Measurements from ENCODE around the gene TTLL12.

Gene TTLL12

GRCh38 chr22:43205748-43206508, 19.0 kb upstream of the TTLL12 start:
- in situ Hi-C loops (cut with MboI; ENCODE audit: low pct_unique_long_range_greater_than_20kb, low sequenced_read_pairs, unreplicated experiment), result no loop called here
- no peak for DNase-seq (ENCODE audit: low spot score)
- no peak for TF ChIP-seq CTCF (IDR thresholded peaks at IDR 0.05; ENCODE audit: extremely low read depth, insufficient read depth, missing control alignments)

- DNase-seq (ENCODE audit: low spot score), result no peak
- in situ Hi-C loops (cut with MboI; ENCODE audit: low pct_unique_long_range_greater_than_20kb, low sequenced_read_pairs, unreplicated experiment), result no loop called here
- TF ChIP-seq CTCF (IDR thresholded peaks at IDR 0.05; ENCODE audit: extremely low read depth, insufficient read depth, missing control alignments), result no peak
Measured at GRCh38 chr22:43205261-43205691, 18.3 kb upstream of the TTLL12 start.

- in situ Hi-C loops (cut with MboI; ENCODE audit: low pct_unique_long_range_greater_than_20kb, low sequenced_read_pairs, unreplicated experiment), result no loop called here
- DNase-seq (ENCODE audit: low spot score), result no peak
- TF ChIP-seq CTCF (IDR thresholded peaks at IDR 0.05; ENCODE audit: extremely low read depth, insufficient read depth, missing control alignments), result no peak
Measured at GRCh38 chr22:43203471-43203981, 16.6 kb upstream of the TTLL12 start.

- no peak for TF ChIP-seq CTCF (IDR thresholded peaks at IDR 0.05; ENCODE audit: extremely low read depth, insufficient read depth, missing control alignments)
- in situ Hi-C loops (cut with MboI; ENCODE audit: low pct_unique_long_range_greater_than_20kb, low sequenced_read_pairs, unreplicated experiment), result no loop called here
- DNase-seq (ENCODE audit: low spot score), result no peak
Measured at GRCh38 chr22:43202756-43203410, 15.9 kb upstream of the TTLL12 start.

- TF ChIP-seq CTCF (IDR thresholded peaks at IDR 0.05; ENCODE audit: extremely low read depth, insufficient read depth, missing control alignments), result no peak
- in situ Hi-C loops (cut with MboI; ENCODE audit: low pct_unique_long_range_greater_than_20kb, low sequenced_read_pairs, unreplicated experiment), result no loop called here
Measured at GRCh38 chr22:43202326-43202725, 15.4 kb upstream of the TTLL12 start.

GRCh38 chr22:43201486-43202219, 14.7 kb upstream of the TTLL12 start:
- TF ChIP-seq CTCF (IDR thresholded peaks at IDR 0.05; ENCODE audit: extremely low read depth, insufficient read depth, missing control alignments), result no peak
- in situ Hi-C loops (cut with MboI; ENCODE audit: low pct_unique_long_range_greater_than_20kb, low sequenced_read_pairs, unreplicated experiment), result no loop called here
- DNase-seq (ENCODE audit: low spot score), result no peak

More at GRCh38 chr22:43202326-43202725, 15.4 kb upstream of the TTLL12 start:
- no peak for DNase-seq (ENCODE audit: low spot score)

Measured in GM13977 (cell line).